SK-N-SH (cell line): ENCODE results near the gene ERGIC1. TPM values are rescaled to one million over a fixed set of nuclear protein-coding genes. Genes with fewer than 3 reads are reported as not detected.

Experiments
- CTCF ChIA-PET: fragments of 300-600, 350-600 bp; formaldehyde crosslinking; extraction: SDS; loops from one replicate; lab custom pipeline; 2021; lab: Yijun Ruan, JAX
- POLR2A ChIA-PET: fragments of 350-600 bp; sonication (Branson Sonifier 250); formaldehyde crosslinking; extraction: SDS; loops from one replicate; lab custom pipeline; 2020; ENCODE audit warnings: antibody characterized with exemption, inconsistent platforms; lab: Yijun Ruan, JAX
- DNase-seq: peaks from one replicate; pipeline ENCODE4 v3.0.0; 2012
- H2AFZ ChIP-seq: fragments of 200-600 bp; sonication (generic); 2 replicates; pipeline ENCODE4 v1.8.1; 2016; ENCODE audit warnings: antibody characterized with exemption, mild to moderate bottlenecking, low read depth
- H3F3A ChIP-seq: fragments of 200-600 bp; sonication (generic); replicated peaks from 2 replicates; pipeline ENCODE3; 2016; ENCODE audit warnings: antibody characterized with exemption, mild to moderate bottlenecking; ENCODE audit not compliant: insufficient read depth
- H3K27ac ChIP-seq, 2 experiments: fragments of 200-500 bp in 1 of 2; fragments of 200-600 bp in 1 of 2; sonication (Bioruptor generic) in 1 of 2; sonication (generic), shearing (Covaris generic) in 1 of 2; 2 replicates each; pipeline versions ENCODE4 v1.5.1 to v1.6.1; 2014 to 2016; ENCODE audit warnings: low read depth in 2 of 2, inconsistent platforms in 1 of 2, low read length in 1 of 2, mild to moderate bottlenecking in 1 of 2, mixed read lengths in 1 of 2
- H3K27me3 ChIP-seq: fragments of 200-600 bp; sonication (generic), shearing (Covaris generic); 2 replicates; pipeline ENCODE4 v1.6.1; 2016; ENCODE audit warnings: mixed run types; ENCODE audit not compliant: insufficient read depth
- H3K36me3 ChIP-seq, 2 experiments: fragments of 200-500 bp in 1 of 2; fragments of 200-600 bp in 1 of 2; sonication (Bioruptor generic) in 1 of 2; sonication (generic) in 1 of 2; replicated peaks in 1 of 2; 2 replicates each; pipeline versions ENCODE3 to v1.5.1; 2014 to 2016; ENCODE audit warnings: low read length in 1 of 2, mild to moderate bottlenecking in 1 of 2; ENCODE audit not compliant: insufficient read depth in 2 of 2, control insufficient read depth in 1 of 2
- H3K4me1 ChIP-seq, 2 experiments: fragments of 200-500 bp in 1 of 2; fragments of 200-600 bp in 1 of 2; sonication (Bioruptor generic) in 1 of 2; sonication (generic), shearing (Covaris generic) in 1 of 2; 2 replicates each; pipeline versions ENCODE4 v1.5.1 to v1.6.1; 2014 to 2016; ENCODE audit warnings: low read depth in 1 of 2, low read length in 1 of 2, mixed run types in 1 of 2; ENCODE audit not compliant: insufficient read depth in 2 of 2, control insufficient read depth in 1 of 2
- H3K4me2 ChIP-seq: fragments of 200-600 bp; sonication (generic), shearing (Covaris generic); 2 replicates; pipeline ENCODE4 v1.6.1; 2017; ENCODE audit warnings: mixed run types
- H3K4me3 ChIP-seq, 2 experiments: fragments of 200-500 bp in 1 of 2; fragments of 200-600 bp in 1 of 2; sonication (Bioruptor generic) in 1 of 2; sonication (generic), shearing (Covaris generic) in 1 of 2; 2 replicates each; pipeline versions ENCODE4 v1.5.1 to v1.8.1; 2014 to 2016; ENCODE audit warnings: low read depth in 2 of 2, inconsistent platforms in 1 of 2, low read length in 1 of 2, mild to moderate bottlenecking in 1 of 2, mixed read lengths in 1 of 2, moderate library complexity in 1 of 2
- H3K79me2 ChIP-seq: fragments of 200-600 bp; sonication (generic); 2 replicates; pipeline ENCODE4 v1.8.1; 2017; ENCODE audit warnings: mild to moderate bottlenecking; ENCODE audit not compliant: insufficient read depth
- H3K9ac ChIP-seq: fragments of 200-600 bp; sonication (generic); 2 replicates; pipeline ENCODE4 v1.6.1; 2017; ENCODE audit warnings: mixed run types
- H3K9me2 ChIP-seq: fragments of 200-600 bp; sonication (generic); 2 replicates; pipeline ENCODE4 v1.6.1; 2017; ENCODE audit warnings: mixed run types
- H3K9me3 ChIP-seq: fragments of 200-600 bp; sonication (generic); 2 replicates; pipeline ENCODE4 v1.6.1; 2017; ENCODE audit warnings: mixed run types, mild to moderate bottlenecking, moderate library complexity
- H4K20me1 ChIP-seq: fragments of 200-600 bp; sonication (generic); 2 replicates; pipeline ENCODE4 v1.6.1; 2017; ENCODE audit warnings: mild to moderate bottlenecking, mixed run types; ENCODE audit not compliant: insufficient read depth
- CHD2 ChIP-seq: fragments of 150-350 bp; IDR thresholded peaks from 2 replicates; pipeline ENCODE4 v1.6.1; 2018; ENCODE audit warnings: low read length; ENCODE audit not compliant: partially characterized antibody
- ELF1 ChIP-seq: IDR thresholded peaks from 2 replicates; pipeline ENCODE4 v1.4.0; 2012
- EP300 ChIP-seq, 2 experiments: IDR thresholded peaks; 2 replicates each; pipeline versions ENCODE4 v1.4.0 to v1.6.1; 2012; ENCODE audit warnings: borderline replicate concordance in 1 of 2, low read depth in 1 of 2, low read length in 1 of 2
- EZH2phosphoT487 ChIP-seq: fragments of 200-600 bp; sonication (generic); IDR thresholded peaks from 2 replicates; pipeline ENCODE4 v1.6.1; 2017; ENCODE audit warnings: low read depth, mixed run types, mild to moderate bottlenecking, antibody characterized with exemption, moderate library complexity, borderline replicate concordance
- MAX ChIP-seq: IDR thresholded peaks from 2 replicates; pipeline ENCODE4 v1.4.0; 2012; ENCODE audit warnings: low read depth
- NFIC ChIP-seq: IDR thresholded peaks from 2 replicates; pipeline ENCODE4 v1.4.0; 2012; ENCODE audit warnings: borderline replicate concordance
- NRF1 ChIP-seq: IDR thresholded peaks from 2 replicates; pipeline ENCODE4 v1.6.1; 2012; ENCODE audit warnings: low read depth, mild to moderate bottlenecking, low read length
- PBX3 ChIP-seq: IDR thresholded peaks from 2 replicates; pipeline ENCODE4; 2012
- RCOR1 ChIP-seq: fragments of 150-350 bp; IDR thresholded peaks from 2 replicates; pipeline ENCODE4 v1.6.1; 2017; ENCODE audit warnings: antibody characterized with exemption, low read length
- REST ChIP-seq: IDR thresholded peaks from 2 replicates; pipeline ENCODE4 v1.6.1; 2012; ENCODE audit warnings: mild to moderate bottlenecking, low read depth, low read length, moderate library complexity
- RXRA ChIP-seq: IDR thresholded peaks from 2 replicates; pipeline ENCODE4 v1.4.0; 2012; ENCODE audit warnings: low read depth, mild to moderate bottlenecking, borderline replicate concordance
- SIN3A ChIP-seq: IDR thresholded peaks from 2 replicates; pipeline ENCODE4 v1.6.1; 2012; ENCODE audit warnings: low read depth, mild to moderate bottlenecking, low read length, moderate library complexity, borderline replicate concordance
- TAF1 ChIP-seq: IDR thresholded peaks from 2 replicates; pipeline ENCODE4 v1.6.1; 2012; ENCODE audit warnings: low read depth, mild to moderate bottlenecking, low read length, moderate library complexity, borderline replicate concordance
- TCF12 ChIP-seq: IDR thresholded peaks from 2 replicates; pipeline ENCODE4 v1.4.0; 2012
- USF2 ChIP-seq: fragments of 150-350 bp; IDR thresholded peaks from 2 replicates; pipeline ENCODE4 v1.6.1; 2017; ENCODE audit warnings: antibody characterized with exemption, low read length, low read depth, borderline replicate concordance
- YY1 ChIP-seq: IDR thresholded peaks from 2 replicates; pipeline ENCODE4 v1.4.0; 2012; ENCODE audit warnings: low read depth, mild to moderate bottlenecking
- WGBS: methylation state at CpG from one replicate; pipeline ENCODE4 v1.1.6; 2017; ENCODE audit warnings: low lambda C conversion rate; 5-methylcytosine and 5-hydroxymethylcytosine counted together
- polyA plus RNA-seq, 3 experiments: library from polyadenylated mRNA; depleted of rRNA; stranded (reverse); fragments of >200 nt; gene quantifications; 2 replicates each; pipeline ENCODE4 v1.2.3, GENCODE V29; 2012
- TF ChIP-seq, protein P1 (sequence below): fragments of 200-600 bp; sonication (generic); IDR thresholded peaks from 2 replicates; pipeline ENCODE4 v1.6.1; 2017; ENCODE audit warnings: antibody characterized with exemption, mild to moderate bottlenecking, moderate library complexity

The ERGIC1 gene
- polyA plus RNA-seq, 1 of the 3 experiments (the other 2 are of a cell fraction) = 101 TPM

GRCh38 chr5:172981931-172982330 is 147.9 kb downstream of the ERGIC1 start:
- Histone ChIP-seq H3K4me3 (no peak overlapping the region), H3K36me3 (peaks cover 0 to 13% of the 10 kb centered on the region in 2 experiments), H3K79me2 (peaks cover 42% of the 10 kb centered on the region), H2AFZ (no peak overlapping the region), H3K27ac (no peak overlapping the region), H3K9me2 (no peaks in the 10 kb centered on the region), H3K4me1 (0 out of 4 replicates have a peak, but pooled peaks cover 0 to 5% of the 10 kb centered on the region in 2 experiments), H3K4me2 (no peak overlapping the region), H4K20me1 (peaks cover 13% of the 10 kb centered on the region), H3K9ac (no peak overlapping the region), H3K9me3 (no peaks in the 10 kb centered on the region), H3F3A (peaks cover 12% of the 10 kb centered on the region), H3K27me3 (no peaks in the 10 kb centered on the region)
- TF ChIP-seq SIN3A (no peak), CHD2 (no peak)
- WGBS = 91% methylated on average over 5 of the region's 7 CpGs
- DNase-seq = no peak
- ChIA-PET POLR2A (no interaction called here), CTCF (interaction anchor here (1.4 kb wide), 1 partner anchor 350 kb away, joined by 3 read pairs; no protein-coding TSS in a partner anchor)

GRCh38 chr5:172983542-172984243 is 149.6 kb downstream of the ERGIC1 start, which contains the start of gene ATP6V0E1:
TSS of gene ATP6V0E1 (plus strand) at chr5:172983771. CDS start at chr5:172983861, 90 bp downstream.
- WGBS = 1% methylated on average over 13 of the region's 49 CpGs
- CTCF ChIA-PET = interaction anchor here (0.5 to 1.9 kb wide), 15 partner anchors 12 to 348 kb away, joined by 3 to 8 read pairs (median 4); partner anchors contain the start of gene BNIP1
- peak; percentile 98 for DNase-seq
- peak within 1 kb of the TSS; percentile 66 to 88 for H3K27ac ChIP-seq
- peak within 1 kb of the TSS; percentile 76 to 92 for H3K4me3 ChIP-seq
- H4K20me1 ChIP-seq = peaks cover 15% of the 10 kb centered on the region
- H3K9ac ChIP-seq = peak within 1 kb of the TSS; percentile 93
- H3K36me3 ChIP-seq = peaks cover 2 to 31% of the 10 kb centered on the region in 2 experiments
- H3K79me2 ChIP-seq = peaks cover 60% of the 10 kb centered on the region
- H3K9me2 ChIP-seq = no peaks in the 10 kb centered on the region
- peak within 1 kb of the TSS; percentile 88 for H2AFZ ChIP-seq
- H3K27me3 ChIP-seq = no peaks in the 10 kb centered on the region
- no peaks in the 10 kb centered on the region for H3K9me3 ChIP-seq
- H3K4me1 ChIP-seq = 0 out of 4 replicates have a peak, but pooled peaks cover 0 to 5% of the 10 kb centered on the region in 2 experiments
- H3F3A ChIP-seq = peaks cover 12% of the 10 kb centered on the region
- POLR2A ChIA-PET = interaction anchor here (0.6 to 1.4 kb wide), 7 partner anchors 11 to 348 kb away, joined by 3 to 4 read pairs (median 3); partner anchors contain the start of gene RPL26L1
- H3K4me2 ChIP-seq = peak within 1 kb of the TSS; percentile 88
- no peak for TF ChIP-seq TCF12
- TF ChIP-seq PBX3 = peak; percentile 42; the same call in 1 of the 2 replicates
- TF ChIP-seq MAX = peak; percentile 92
- no peak for TF ChIP-seq NFIC
- no peak for TF ChIP-seq EZH2phosphoT487
- TF ChIP-seq, protein P1, sequence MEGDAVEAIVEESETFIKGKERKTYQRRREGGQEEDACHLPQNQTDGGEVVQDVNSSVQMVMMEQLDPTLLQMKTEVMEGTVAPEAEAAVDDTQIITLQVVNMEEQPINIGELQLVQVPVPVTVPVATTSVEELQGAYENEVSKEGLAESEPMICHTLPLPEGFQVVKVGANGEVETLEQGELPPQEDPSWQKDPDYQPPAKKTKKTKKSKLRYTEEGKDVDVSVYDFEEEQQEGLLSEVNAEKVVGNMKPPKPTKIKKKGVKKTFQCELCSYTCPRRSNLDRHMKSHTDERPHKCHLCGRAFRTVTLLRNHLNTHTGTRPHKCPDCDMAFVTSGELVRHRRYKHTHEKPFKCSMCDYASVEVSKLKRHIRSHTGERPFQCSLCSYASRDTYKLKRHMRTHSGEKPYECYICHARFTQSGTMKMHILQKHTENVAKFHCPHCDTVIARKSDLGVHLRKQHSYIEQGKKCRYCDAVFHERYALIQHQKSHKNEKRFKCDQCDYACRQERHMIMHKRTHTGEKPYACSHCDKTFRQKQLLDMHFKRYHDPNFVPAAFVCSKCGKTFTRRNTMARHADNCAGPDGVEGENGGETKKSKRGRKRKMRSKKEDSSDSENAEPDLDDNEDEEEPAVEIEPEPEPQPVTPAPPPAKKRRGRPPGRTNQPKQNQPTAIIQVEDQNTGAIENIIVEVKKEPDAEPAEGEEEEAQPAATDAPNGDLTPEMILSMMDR = no peak
- no peak for TF ChIP-seq EP300 (IDR thresholded peaks at IDR 0.05; ENCODE audit: borderline replicate concordance in 1 of 2, low read depth in 1 of 2, low read length in 1 of 2)
- no peak for TF ChIP-seq NRF1
- no peak for TF ChIP-seq CHD2
- 0 out of 2 replicates have a peak, but pooled peaks have one; percentile 51 for TF ChIP-seq SIN3A
- TF ChIP-seq ELF1 = peak; percentile 86
- no peak for TF ChIP-seq RXRA
- peak; percentile 94 for TF ChIP-seq USF2
- 0 out of 2 replicates have a peak, but pooled peaks have one; percentile 23 for TF ChIP-seq YY1
- no peak for TF ChIP-seq REST
- peak; percentile 47; the same call in 1 of the 2 replicates for TF ChIP-seq TAF1
- TF ChIP-seq RCOR1 = no peak
